ENCODE measurements around the gene FHOD3. TPM values are rescaled to one million over a fixed set of nuclear protein-coding genes. Genes with fewer than 3 reads are reported as not detected.

Gene FHOD3
- total RNA-seq, 1 donor from 2014 or later = 5.9 TPM

DNA sequence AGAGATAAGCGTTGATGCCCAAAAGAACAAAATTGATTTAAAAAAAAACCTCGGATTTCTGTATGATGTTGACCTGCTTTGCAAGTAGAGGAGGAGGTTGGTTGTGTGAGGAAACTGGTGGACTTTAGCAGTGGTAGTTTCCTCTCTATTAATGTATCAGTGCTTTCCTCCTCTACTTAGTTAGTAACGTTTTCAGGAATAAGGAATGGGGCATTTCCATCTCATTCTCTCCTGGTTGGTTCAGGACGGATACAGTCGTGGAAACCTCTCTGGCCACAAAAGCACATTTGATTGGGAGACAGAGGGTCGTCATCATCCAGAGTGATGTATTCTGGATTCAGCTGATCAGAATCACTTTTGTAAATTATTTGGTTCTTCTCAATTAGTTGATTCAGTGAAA, 1.5 kb downstream of the FHOD3 start:
- no peak for TF ChIP-seq EZH2 (IDR thresholded peaks at IDR 0.05; ENCODE audit: insufficient read depth, low read length)
- TF ChIP-seq, protein P1, sequence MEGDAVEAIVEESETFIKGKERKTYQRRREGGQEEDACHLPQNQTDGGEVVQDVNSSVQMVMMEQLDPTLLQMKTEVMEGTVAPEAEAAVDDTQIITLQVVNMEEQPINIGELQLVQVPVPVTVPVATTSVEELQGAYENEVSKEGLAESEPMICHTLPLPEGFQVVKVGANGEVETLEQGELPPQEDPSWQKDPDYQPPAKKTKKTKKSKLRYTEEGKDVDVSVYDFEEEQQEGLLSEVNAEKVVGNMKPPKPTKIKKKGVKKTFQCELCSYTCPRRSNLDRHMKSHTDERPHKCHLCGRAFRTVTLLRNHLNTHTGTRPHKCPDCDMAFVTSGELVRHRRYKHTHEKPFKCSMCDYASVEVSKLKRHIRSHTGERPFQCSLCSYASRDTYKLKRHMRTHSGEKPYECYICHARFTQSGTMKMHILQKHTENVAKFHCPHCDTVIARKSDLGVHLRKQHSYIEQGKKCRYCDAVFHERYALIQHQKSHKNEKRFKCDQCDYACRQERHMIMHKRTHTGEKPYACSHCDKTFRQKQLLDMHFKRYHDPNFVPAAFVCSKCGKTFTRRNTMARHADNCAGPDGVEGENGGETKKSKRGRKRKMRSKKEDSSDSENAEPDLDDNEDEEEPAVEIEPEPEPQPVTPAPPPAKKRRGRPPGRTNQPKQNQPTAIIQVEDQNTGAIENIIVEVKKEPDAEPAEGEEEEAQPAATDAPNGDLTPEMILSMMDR (IDR thresholded peaks at IDR 0.05; ENCODE audit: insufficient read depth, low read depth, low read length) = no peak
- Histone ChIP-seq H3K36me3 (ENCODE audit: insufficient read depth, low read length) (no peaks in the 10 kb centered on the region), H3K79me2 (ENCODE audit: insufficient read depth, low read length) (peaks cover 43% of the 10 kb centered on the region), H3K4me1 (ENCODE audit: insufficient read depth, low read length) (peaks cover 17% of the 10 kb centered on the region), H3K27me3 (ENCODE audit: insufficient read depth, low read length) (no peaks in the 10 kb centered on the region), H2AFZ (ENCODE audit: low read depth, low read length) (no peak overlapping the region), H3K4me3 (ENCODE audit: insufficient read depth, low read depth, low read length) (peak overlapping the region; percentile 62), H3K27ac (ENCODE audit: low read depth, low read length) (no peak overlapping the region), H4K20me1 (ENCODE audit: insufficient read depth, low read length) (peaks cover 9% of the 10 kb centered on the region), H3K9ac (ENCODE audit: low read length) (no peak overlapping the region), H3K4me2 (ENCODE audit: low read length) (peak overlapping the region; percentile 84), H3K9me3 (ENCODE audit: insufficient read depth, low read depth, low read length) (no peaks in the 10 kb centered on the region)
- Mint-ChIP-seq H3K4me3 (ENCODE audit: unreplicated experiment) (peak overlapping the region; percentile 77), H3K27ac (ENCODE audit: unreplicated experiment) (no peak overlapping the region), H3K4me1 (ENCODE audit: low read depth, unreplicated experiment) (peaks cover 15% of the 10 kb centered on the region), H3K9me3 (ENCODE audit: unreplicated experiment) (no peaks in the 10 kb centered on the region), H3K36me3 (ENCODE audit: low read depth, unreplicated experiment) (no peaks in the 10 kb centered on the region), H3K27me3 (ENCODE audit: low read depth, unreplicated experiment) (peaks cover 28% of the 10 kb centered on the region)
- FAIRE-seq (no peak), DNase-seq (ENCODE audit: low read depth) (no peak)

DNA sequence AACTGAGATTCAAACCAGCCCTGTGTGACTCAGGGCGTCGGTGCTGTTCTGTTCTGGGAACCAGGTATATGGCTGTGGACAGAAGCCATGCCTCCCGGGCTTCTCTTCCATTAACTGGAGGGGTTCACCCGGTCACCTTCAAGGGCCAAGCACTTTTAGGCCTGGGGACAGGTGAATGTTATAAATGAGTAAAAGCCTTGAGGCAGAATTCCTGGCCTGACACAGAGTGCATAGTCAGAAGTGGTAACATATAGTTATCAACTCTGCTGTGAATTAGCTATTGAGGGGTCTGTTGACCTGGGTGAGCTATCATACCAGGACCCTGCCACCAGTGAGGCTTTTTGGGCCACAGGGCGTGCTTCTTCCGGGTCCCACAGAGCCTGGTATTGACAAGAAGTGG, 2.7 kb downstream of the FHOD3 start:
- Histone ChIP-seq H4K20me1 (ENCODE audit: insufficient read depth, low read length) (peaks cover 9% of the 10 kb centered on the region), H3K79me2 (ENCODE audit: insufficient read depth, low read length) (peaks cover 53% of the 10 kb centered on the region), H3K9ac (ENCODE audit: low read length) (no peak overlapping the region), H3K4me1 (ENCODE audit: insufficient read depth, low read length) (peaks cover 14% of the 10 kb centered on the region), H3K4me2 (ENCODE audit: low read length) (no peak overlapping the region), H3K9me3 (ENCODE audit: insufficient read depth, low read depth, low read length) (no peaks in the 10 kb centered on the region), H2AFZ (ENCODE audit: low read depth, low read length) (no peak overlapping the region), H3K27me3 (ENCODE audit: insufficient read depth, low read length) (no peaks in the 10 kb centered on the region), H3K36me3 (ENCODE audit: insufficient read depth, low read length) (no peaks in the 10 kb centered on the region), H3K27ac (ENCODE audit: low read depth, low read length) (no peak overlapping the region), H3K4me3 (ENCODE audit: insufficient read depth, low read depth, low read length) (no peak overlapping the region)
- Mint-ChIP-seq H3K27ac (ENCODE audit: unreplicated experiment) (no peak overlapping the region), H3K4me1 (ENCODE audit: low read depth, unreplicated experiment) (peaks cover 15% of the 10 kb centered on the region), H3K27me3 (ENCODE audit: low read depth, unreplicated experiment) (peaks cover 28% of the 10 kb centered on the region), H3K4me3 (ENCODE audit: unreplicated experiment) (no peak overlapping the region), H3K36me3 (ENCODE audit: low read depth, unreplicated experiment) (no peaks in the 10 kb centered on the region), H3K9me3 (ENCODE audit: unreplicated experiment) (no peaks in the 10 kb centered on the region)
- TF ChIP-seq EZH2 (IDR thresholded peaks at IDR 0.05; ENCODE audit: insufficient read depth, low read length) = no peak
- TF ChIP-seq, protein P1 (IDR thresholded peaks at IDR 0.05; ENCODE audit: insufficient read depth, low read depth, low read length) = no peak
- no peak for DNase-seq (ENCODE audit: low read depth)
- no peak for FAIRE-seq

DNA sequence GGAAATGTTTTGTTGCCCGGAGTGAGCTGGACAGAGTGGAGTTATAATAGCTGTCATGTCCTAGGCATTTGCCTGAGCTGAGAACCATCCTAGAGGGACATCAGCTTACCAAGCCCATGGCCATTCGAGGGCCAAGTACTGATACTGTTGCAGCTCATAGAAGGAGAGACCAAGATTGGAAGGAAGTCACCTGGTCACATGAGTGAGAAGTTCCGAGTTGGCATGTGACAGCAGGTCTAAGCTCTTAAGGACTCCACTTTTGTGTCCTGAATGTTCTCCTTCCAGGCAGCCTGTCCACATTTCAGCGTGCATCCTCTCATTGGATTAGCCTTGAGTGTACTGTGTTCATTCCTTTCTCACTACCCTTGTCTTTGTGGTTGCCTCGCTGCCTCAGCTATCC, 4.4 kb downstream of the FHOD3 start:
- Histone ChIP-seq H3K9me3 (ENCODE audit: insufficient read depth, low read depth, low read length) (no peaks in the 10 kb centered on the region), H3K27me3 (ENCODE audit: insufficient read depth, low read length) (no peaks in the 10 kb centered on the region), H3K4me2 (ENCODE audit: low read length) (no peak overlapping the region), H3K79me2 (ENCODE audit: insufficient read depth, low read length) (peaks cover 68% of the 10 kb centered on the region), H3K4me1 (ENCODE audit: insufficient read depth, low read length) (peaks cover 11% of the 10 kb centered on the region), H4K20me1 (ENCODE audit: insufficient read depth, low read length) (peaks cover 9% of the 10 kb centered on the region), H3K9ac (ENCODE audit: low read length) (no peak overlapping the region), H2AFZ (ENCODE audit: low read depth, low read length) (no peak overlapping the region), H3K36me3 (ENCODE audit: insufficient read depth, low read length) (no peaks in the 10 kb centered on the region), H3K4me3 (ENCODE audit: insufficient read depth, low read depth, low read length) (no peak overlapping the region), H3K27ac (ENCODE audit: low read depth, low read length) (no peak overlapping the region)
- peak overlapping the region; percentile 0 for H3K27ac Mint-ChIP-seq (ENCODE audit: unreplicated experiment)
- H3K4me1 Mint-ChIP-seq (ENCODE audit: low read depth, unreplicated experiment) = peaks cover 24% of the 10 kb centered on the region
- no peak overlapping the region for H3K4me3 Mint-ChIP-seq (ENCODE audit: unreplicated experiment)
- FAIRE-seq (peak; percentile 50), DNase-seq (ENCODE audit: low read depth) (no peak)
- H3K9me3 Mint-ChIP-seq (ENCODE audit: unreplicated experiment) = no peaks in the 10 kb centered on the region
- H3K36me3 Mint-ChIP-seq (ENCODE audit: low read depth, unreplicated experiment) = no peaks in the 10 kb centered on the region
- no peak for TF ChIP-seq EZH2 (IDR thresholded peaks at IDR 0.05; ENCODE audit: insufficient read depth, low read length)
- TF ChIP-seq, protein P1 (IDR thresholded peaks at IDR 0.05; ENCODE audit: insufficient read depth, low read depth, low read length) = no peak
- H3K27me3 Mint-ChIP-seq (ENCODE audit: low read depth, unreplicated experiment) = peaks cover 28% of the 10 kb centered on the region
